HG03354 (cell line): ENCODE data around the gene MKNK2.

Source experiments
- ATAC-seq: cut with Tn5 transposase; IDR thresholded peaks from one replicate; pipeline ENCODE4 v1.9.1; 2021; ENCODE audit warnings: mild to moderate bottlenecking; ENCODE audit not compliant: unreplicated experiment, poor library complexity, severe bottlenecking

Gene MKNK2

GRCh38 chr19:2047076-2047448, 4.0 kb downstream of the MKNK2 start:
- no peak for ATAC-seq

- no peak for ATAC-seq
Observed at GRCh38 chr19:2046046-2046907, 4.8 kb downstream of the MKNK2 start.

- no peak for ATAC-seq
Observed at GRCh38 chr19:2045501-2046045, 5.5 kb downstream of the MKNK2 start.

GRCh38 chr19:2044709-2045500, 6.1 kb downstream of the MKNK2 start:
- ATAC-seq, result no peak

GRCh38 chr19:2043961-2044708, 6.9 kb downstream of the MKNK2 start:
- ATAC-seq, result no peak

- no peak for ATAC-seq
Observed at GRCh38 chr19:2043251-2043641, 7.8 kb downstream of the MKNK2 start.

- no peak for ATAC-seq
Observed at GRCh38 chr19:2042485-2043250, 8.4 kb downstream of the MKNK2 start.

GRCh38 chr19:2041683-2042484, 9.2 kb downstream of the MKNK2 start:
- peak; percentile 72 for ATAC-seq

GRCh38 chr19:2041433-2041682, 9.7 kb downstream of the MKNK2 start:
- no peak for ATAC-seq

GRCh38 chr19:2040647-2041432, 10.2 kb downstream of the MKNK2 start:
- ATAC-seq, result no peak

GRCh38 chr19:2039959-2040646, 10.9 kb downstream of the MKNK2 start:
- no peak for ATAC-seq

- no peak for ATAC-seq
Observed at GRCh38 chr19:2039089-2039958, 11.7 kb downstream of the MKNK2 start.

- no peak for ATAC-seq
Observed at GRCh38 chr19:2038284-2039088, 12.6 kb downstream of the MKNK2 start.

GRCh38 chr19:2037651-2038255, 13.3 kb downstream of the MKNK2 start:
- no peak for ATAC-seq

- ATAC-seq, result no peak
Observed at GRCh38 chr19:2036424-2036823, 14.6 kb downstream of the MKNK2 start.
